ENCODE measurements around the gene NRIP3.
A peak's percentile ranks its signal among the peaks of the same experiment; 100 is the strongest.

NRIP3 gene

DNA sequence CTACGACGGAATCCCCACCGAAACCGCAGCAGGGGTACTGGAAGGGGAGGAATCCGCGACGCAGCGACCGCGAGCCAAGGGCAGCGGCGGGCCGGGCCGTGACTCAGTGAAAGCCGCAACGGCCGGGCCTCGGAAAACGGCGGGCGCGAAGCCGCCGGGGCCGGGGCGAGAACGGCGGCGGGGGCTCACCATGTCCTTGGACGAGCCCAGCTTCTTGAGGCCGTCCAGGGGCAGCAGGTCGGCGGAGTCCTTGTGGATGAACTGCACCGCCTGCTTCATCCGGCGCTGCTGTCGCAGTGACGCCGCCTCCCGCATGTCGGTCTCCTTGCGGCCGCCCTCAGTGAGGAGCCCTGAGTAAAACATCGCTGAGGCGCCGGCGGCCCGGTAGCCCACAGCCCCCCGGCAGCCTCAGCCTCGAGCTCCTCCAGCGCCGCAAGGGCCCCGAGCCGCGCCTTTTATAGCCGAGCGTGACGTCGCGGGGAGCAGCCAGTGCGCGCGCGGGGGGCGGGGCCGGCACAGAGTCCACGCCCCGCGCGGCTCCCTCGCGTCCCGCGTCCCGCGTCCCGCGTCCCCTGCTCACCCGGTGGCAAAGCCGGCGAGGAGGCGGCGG lies at the start of gene NRIP3:
Gene NRIP3, minus strand, starts transcription at position 429 of the 610 bp plus-strand sequence. Its CDS starts 66 bp downstream, at position 363.
- no peak for DNase-seq (ENCODE audit: low spot score)

DNA sequence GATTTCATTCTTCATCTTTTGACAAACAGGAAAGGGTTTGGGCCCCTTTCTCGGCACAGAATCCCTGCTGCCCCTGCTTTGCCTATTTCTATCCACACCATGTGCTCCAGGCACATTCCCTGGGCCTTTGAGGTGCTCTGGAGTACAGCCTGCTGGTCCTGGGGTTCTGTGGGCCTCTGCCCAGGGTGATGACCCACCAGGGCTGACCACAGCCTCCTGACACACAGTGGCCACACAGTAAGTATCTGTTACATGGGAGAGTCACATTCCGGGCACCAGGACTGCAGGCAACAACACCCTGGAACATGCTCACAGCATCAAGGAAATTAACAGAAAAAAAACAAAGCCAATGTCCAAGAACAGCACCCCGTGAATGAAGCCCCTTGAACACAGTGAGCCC lies 48.5 kb upstream of the NRIP3 start:
- DNase-seq (ENCODE audit: low spot score), result no peak

DNA sequence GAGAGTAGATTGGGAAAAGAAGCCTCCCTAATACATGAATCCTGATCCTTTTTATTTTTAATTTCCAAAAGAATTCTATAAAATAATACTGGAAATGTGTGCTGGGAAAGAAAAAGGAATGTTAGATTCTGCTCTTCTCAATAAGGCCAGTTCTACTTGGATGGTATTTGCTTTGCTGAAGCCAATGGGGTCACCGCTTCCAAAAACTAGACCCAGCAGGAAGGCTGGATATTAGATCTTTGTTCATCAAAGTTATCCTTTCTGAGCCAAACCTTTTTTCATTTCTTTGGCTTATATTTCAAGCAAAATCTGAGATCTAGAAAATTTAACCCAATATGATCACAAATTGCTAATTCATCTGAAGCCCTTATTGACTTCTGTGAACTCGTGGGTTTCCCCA lies 46.2 kb upstream of the NRIP3 start:
- no peak for DNase-seq (ENCODE audit: low spot score)

DNA sequence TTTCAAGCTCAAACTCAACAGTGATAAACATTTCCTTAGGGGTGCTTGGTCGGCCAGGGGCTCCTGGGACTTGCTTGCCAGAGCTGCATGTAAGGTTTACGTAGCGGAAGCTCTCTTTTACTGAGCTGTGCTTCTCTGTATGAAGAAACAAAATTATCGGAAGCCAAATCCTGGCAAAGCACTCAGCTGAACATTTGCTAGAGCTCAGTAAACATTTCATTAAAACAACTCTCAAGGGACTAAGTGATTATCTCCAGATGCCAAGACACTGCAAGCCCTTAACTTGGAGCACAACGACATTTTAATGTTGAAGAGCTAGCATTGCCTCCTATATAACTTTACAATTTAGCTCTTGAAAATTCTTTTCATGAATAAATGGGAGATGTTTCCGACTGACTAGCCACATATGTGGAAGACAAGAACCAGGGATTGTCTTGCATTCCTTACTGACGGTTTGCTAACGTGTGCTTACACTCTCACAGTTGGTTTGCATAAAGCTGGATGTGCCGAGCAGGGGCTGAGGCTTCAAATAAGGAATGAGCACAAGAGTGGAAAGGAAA lies 44.2 kb upstream of the NRIP3 start:
- no peak for DNase-seq (ENCODE audit: low spot score)

DNA sequence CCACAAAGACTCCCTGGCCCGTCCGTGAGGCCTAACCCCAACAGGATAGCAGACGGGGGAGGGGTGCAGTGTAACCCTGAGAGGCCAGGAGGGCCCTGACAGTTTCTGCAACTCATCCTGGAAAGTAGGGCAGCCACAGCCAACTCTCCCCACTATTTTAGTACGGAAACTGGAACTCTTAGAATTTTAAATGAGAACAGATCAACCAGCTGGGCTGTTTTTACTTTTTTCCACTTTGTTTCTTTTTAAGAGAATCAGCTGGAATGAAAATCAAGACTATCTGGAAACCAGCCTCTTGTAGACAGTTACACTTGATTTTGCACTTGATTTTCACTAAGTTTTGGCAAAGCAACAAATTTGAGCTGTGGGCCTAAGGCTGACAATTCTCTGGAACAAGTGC lies 42.7 kb upstream of the NRIP3 start:
- DNase-seq (ENCODE audit: low spot score), result no peak

DNA sequence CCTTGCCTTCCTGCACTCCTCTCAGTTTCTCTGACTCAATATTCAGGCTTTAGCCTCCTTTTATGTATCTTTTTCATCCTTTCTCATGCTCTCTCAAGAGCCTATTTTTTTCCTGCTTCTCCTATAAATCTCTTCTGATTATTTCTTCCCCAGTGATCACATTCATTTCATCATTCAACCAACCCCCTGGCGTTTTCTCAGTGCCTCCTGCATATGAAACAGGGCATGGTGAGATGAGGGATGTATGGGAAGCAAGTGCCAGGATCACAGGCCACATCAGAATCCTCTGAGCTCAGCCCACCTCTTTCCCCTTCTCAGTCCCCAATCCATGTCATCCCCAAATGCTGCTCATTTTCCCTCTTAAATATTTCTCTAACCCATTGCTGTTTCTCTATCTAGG lies 38.7 kb upstream of the NRIP3 start:
- DNase-seq (ENCODE audit: low spot score), result no peak

DNA sequence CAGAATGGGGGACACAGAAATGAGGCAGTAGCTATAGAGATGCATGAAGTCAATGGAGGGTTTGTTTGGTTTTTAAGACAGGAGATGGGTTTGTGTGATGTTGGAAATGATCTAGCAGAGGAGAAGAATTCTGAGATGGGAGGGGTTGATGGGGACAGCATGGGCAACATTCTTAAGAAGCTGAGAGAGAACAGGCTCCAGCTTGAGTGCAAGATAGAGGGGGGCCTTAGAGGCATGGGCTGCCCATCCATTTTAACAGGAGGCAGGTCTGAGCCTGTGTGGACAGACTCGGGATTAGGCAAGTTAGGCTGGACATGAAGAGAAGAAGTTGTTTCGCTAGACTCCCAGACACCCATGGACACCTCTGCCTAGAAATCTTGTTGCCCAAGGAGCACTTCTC lies 37.9 kb upstream of the NRIP3 start:
- no peak for DNase-seq (ENCODE audit: low spot score)

DNA sequence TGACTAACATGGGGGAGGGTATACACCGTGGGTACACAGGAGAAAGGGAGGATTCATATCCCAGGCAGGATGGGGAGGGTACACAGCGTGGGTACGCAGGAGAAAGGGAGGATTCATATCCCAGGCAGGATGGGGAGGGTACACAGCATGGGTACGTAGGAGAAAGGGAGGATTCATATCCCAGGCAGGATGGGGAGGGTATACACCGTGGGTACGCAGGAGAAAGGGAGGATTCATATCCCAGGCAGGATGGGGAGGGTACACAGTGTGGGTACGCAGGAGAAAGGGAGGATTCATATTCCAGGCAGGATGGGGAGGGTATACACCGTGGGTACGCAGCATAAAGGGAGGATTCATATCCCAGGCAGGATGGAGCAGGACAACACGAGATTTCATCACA lies 36.6 kb upstream of the NRIP3 start:
- DNase-seq (ENCODE audit: low spot score), result no peak

DNA sequence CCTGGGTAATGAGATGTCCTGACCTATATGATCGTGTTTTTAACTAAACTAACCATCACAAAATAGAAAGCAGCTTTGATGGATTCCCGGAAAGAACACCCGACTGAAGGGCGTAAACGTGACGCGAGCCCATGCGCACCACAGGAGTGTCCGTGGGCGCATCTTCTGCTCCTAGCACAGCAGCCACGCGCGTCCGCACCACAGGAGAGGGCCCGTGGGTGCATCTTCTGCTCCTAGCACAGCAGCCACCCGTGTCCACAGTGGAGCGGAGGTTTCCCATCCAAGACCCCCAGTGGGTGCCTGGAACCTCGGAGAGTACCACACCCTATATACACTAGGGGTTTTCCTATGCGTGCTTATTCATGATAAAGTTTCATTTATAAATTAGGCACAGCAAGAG lies 36.1 kb upstream of the NRIP3 start:
- DNase-seq (ENCODE audit: low spot score), result no peak

DNA sequence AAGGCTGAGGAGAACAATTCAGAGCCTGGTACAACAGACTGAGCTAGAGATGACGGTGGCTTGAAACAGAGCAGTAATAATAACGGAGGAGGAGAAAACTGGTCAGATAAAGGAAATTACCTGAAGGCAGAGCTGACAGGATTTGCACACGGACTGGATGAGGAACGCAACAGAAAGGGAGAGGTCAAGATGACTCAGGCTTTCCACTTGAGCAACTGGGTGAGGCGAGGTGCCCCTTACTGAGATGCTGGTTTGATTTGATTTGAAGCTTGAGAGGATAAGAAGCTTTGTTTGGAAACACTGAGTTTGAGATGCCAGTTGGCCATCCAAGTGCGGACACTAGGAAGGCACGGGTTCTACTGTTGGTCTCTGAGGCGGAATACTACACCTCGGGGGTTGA lies 35.4 kb upstream of the NRIP3 start:
- no peak for DNase-seq (ENCODE audit: low spot score)

DNA sequence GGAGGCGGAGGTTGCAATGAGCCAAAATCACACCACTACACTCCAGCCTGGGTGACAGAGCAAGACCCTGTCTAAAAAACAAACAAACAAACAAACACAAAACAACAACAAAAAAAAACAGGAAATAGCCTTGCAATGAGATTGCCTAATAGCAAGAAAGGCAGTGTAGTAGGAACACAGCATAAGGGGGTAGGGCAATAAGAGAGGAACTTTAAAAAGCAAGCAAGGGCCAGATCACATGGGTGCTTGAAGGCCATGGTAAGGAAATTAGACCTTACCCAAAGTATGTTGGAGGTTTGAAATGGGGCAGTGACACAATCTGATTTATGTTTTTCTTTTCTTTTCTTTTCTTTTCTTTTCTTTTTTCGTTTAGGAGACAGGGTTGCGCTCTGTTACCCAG lies 34.7 kb upstream of the NRIP3 start:
- DNase-seq (ENCODE audit: low spot score), result no peak

DNA sequence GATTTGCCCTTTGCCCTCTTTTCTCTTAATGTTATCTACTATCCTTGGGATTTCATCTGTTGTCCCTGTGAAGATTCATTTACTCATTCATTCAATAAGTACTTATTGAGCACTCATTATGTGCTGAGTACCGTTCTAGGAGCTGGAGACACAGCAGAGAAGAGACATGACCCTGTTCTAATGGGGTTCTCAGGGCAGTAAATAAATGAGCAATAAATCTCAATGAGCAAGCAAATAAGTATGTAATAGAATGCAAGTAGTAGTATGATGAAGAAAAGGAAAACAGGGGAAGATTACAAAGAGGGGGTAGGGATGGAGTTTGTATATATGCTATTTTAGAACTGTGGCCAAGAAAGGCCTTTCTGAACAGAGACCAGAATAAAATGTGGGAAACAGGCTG lies 34.2 kb upstream of the NRIP3 start:
- DNase-seq (ENCODE audit: low spot score), result no peak

DNA sequence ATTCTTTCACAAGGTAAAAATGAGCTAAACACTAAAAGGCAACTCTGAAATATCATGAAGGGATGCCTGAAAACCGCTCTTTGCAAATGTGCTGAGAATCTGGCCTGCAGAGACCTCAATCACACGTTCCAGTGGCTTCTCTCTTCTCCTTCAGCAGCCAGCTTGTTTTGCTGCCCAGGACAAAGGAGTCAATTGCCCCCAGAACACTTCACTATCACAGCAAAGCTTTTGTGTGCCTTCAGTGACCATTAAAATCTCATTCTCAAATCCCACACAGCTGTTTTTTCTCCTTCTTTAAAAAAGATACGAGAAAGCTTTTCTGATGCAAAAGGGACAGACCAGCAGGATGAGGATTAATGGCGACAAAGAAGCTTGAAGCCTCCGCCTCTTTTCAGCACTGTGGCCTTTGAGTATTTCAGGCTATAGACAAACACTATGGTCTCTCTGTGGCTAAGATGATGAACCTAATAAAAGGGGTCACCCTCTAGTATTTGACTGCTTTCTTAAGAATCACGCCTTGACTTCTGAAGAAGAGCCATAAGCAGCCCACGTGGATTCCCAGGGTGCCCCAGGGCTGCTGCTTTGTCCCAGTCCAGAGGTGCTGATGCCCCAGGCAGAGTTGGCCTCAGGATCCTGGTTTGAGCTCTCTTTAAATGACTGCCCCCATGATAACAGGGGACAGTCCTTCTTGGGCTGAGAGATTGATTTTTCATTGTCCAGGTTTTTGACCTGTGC lies 33.4 kb upstream of the NRIP3 start:
- DNase-seq (ENCODE audit: low spot score), result no peak

DNA sequence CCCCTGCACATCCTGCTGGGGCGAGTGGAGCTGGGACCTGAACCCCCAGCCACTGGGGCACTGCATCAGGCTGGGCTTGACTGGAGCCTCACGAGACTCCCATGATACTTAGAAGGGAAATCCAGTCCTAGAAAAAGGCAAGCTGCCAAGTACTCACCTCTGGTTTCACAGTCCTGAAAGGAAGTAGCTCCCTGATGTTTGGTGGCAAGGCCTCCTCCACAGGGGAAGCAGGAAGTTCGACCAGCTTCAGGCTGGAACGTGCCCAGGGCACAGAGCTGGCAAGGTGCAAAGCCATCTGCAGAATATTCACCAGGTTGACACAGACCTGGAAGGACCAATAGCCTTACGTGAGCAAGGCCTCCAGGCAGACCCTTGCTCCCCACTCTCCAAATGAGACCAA lies 26.8 kb upstream of the NRIP3 start:
- no peak for DNase-seq (ENCODE audit: low spot score)

DNA sequence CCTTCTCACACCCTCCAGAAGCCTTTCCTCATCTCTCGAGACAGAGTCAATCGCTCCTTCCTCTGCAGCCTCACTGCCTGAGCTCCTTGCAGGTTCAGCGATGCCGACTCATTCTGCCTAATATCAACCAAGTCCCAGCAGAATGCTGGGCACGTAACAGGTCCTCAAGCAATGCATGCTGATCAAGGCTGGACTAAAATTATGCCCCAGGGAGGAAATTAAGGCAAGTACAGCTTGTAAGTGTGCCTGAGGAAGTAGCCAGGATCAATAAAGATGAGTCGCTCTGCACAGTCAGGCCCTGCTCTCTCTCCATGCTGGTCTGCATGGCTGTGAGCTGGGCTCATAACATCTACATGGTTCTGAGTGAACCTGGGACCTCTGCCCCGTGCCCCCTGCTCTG lies 25.6 kb upstream of the NRIP3 start:
- DNase-seq (ENCODE audit: low spot score), result no peak

DNA sequence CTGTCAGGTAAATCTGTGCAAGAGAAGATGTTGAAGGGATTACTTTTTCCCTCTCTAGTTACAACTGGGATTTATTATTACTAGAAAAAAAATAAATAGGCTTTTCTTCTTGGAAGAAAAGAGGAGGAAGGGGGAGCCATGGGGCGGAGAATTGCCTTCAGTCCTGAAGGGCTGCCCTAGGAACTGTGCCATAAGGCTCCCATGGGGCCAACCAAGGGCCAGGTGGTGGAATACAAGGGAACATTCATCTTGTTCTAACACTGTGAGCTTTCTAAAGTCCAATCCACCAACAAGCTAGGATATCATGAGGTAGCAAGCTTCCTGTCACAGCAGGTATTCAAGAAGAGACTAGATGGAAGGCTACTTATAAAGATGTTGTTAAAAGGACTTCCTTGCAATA lies 24.8 kb upstream of the NRIP3 start:
- peak; percentile 48 for DNase-seq (ENCODE audit: low spot score)

DNA sequence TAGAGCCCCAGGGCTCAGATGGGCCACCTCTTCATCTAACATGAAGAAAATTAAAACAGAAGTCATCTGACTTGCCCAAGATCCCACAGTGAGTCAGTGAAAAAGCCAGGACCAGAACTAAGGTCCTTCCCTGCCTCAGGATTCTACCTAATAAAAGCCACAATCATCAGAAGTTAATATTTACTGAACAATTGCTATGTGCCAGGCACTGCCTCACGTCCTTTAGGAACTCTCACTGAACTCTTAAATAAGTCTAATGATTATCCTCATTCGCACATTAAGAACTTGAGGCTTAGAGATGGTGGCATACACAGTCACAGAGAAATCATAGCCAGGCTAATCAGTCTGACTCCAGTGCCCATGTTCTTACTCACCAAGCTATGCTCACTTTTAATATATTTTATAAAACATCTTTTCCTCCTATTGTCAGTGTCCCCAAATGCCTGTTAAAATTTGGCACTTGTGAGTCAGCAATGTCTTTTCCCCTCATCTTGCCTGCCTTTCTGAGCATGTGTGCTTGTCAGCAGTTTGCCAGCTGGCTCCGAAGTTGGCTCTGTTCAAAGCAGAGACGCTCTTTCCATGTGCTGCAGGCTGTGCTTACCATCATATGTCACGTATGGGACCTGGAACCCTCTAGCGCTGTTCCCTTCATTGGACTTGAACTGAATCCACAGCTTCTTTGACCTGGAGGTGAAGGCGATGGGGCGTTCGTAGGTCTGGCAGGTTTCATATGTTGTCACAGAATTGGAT lies 21.5 kb upstream of the NRIP3 start:
- DNase-seq (ENCODE audit: low spot score), result no peak

DNA sequence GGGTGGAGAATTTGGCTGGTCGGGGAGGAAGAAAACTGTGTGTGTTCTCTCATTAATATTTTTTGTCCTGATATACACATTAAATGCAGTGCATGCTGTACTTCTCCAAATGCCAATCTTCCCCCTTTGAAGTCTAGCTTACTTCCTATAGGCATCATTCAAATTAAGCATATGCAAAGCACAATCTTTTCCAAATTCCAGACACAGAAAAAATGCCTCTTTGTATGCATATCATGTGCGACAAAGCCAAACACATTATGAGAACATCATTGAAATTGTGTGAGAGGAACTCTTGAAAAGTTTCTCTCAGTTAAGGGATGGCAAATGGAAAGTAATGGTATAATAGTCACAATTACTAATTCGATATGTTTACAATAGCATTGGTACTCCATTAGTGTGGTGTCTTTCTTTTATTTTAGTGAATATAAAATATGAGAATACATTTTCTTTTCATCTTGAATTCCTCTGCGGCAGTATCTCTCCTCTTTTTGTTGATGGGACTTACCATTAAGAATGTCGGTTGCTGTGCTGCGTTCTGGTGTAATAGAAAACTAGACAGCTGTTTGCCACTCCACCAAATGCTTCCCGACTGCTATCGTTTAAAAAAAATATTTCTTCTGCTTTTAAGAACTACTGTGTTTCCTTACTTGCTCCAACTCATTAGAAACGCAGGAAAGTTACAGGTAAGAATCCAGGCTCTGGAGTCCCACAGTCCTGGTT lies 19.3 kb upstream of the NRIP3 start:
- DNase-seq (ENCODE audit: low spot score), result no peak

DNA sequence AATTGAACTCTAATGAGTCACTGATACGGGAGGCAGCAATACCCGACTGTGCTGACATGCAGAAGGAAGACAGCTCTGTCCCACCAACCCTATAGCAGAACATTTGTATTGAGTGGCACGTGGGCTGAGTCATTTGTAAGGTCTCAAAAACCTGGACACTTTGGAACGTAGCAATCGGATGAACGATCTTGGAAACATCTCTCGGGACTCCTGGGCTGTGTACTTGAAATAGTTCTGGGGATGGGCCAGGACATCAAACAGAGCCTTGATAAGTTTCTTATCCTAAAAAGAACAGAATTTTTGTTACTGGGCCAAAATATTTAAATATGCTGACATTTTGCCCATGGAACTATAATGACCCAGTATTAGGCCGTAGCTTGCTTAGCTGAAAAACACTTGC lies 17.1 kb upstream of the NRIP3 start:
- no peak for DNase-seq (ENCODE audit: low spot score)

DNA sequence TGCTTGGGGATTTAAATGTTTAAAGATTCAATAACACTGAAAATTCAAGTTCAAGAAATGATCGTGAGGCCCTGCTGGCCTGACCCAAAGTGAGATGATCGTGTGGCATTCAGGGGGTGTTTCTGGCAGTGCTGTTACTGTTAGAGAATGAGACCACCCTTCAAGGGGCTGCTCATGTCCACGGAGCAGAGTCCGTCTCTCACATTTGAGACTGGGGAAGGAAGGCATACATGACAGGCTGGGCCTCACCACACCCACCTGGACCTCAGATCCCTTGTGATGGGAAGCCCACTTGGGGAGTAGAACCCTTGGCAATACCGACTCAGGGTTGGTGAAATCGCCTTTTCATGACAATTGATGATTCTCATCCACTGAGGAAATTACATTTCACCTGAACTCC lies 16.1 kb upstream of the NRIP3 start:
- no peak for DNase-seq (ENCODE audit: low spot score)

DNA sequence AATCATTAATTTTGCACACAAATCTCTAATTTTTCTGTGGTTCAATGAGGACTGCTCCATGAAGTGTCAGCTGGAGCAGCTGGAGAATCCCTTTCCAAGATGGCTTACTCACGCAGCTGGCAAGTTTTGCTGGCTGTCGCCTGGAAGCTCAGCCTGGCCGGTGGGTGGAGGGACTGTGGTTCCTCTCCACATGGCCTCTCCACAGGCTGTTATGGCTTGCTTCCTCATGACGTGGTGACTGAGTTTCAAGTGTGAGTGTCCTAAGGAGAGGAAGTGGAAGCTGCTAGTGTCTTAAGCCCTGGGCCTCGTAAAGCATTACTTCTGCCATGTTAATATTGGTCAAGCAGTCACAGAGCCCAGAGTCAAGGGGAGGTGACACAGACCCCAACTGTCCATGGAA lies 14.0 kb upstream of the NRIP3 start:
- DNase-seq (ENCODE audit: low spot score), result no peak

DNA sequence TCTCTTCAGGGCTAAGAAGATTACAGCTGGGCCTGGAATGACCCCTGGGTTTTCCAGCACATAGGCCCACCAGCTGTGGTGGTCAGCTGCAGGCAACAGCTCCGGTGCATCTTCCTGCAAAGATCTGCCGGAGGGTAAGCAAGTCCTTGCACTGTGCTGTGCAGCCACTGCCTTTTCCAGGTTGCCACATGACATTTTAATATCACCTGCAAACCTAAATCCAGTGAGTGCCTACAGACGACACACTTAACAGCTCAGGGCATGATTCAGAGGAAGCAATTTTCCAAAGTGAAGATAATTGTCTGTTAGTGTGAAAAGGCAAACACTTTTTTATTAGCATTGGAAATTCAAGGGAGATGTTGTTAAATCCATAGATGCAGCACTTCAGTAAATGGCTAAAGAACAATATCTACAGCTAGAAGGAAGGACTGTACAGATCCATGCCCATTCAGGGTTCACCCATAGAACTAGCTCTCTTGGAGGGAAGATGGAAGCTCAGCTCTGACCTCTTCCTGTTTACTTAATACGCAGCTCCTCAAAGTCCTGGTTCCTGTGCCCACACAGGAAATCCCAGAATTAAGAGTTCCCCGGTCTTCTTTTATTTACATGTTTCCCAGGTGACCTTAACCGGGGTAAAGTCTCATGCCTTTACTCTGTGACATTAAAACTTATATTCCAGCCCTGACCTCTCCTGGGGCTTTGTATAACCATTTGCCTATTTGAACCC lies 13.3 kb upstream of the NRIP3 start:
- no peak for DNase-seq (ENCODE audit: low spot score)

Data from COLO829 (cell line).